ENCODE results near the gene SENP7. TPM values are rescaled to one million over a fixed set of nuclear protein-coding genes. Genes with fewer than 3 reads are reported as not detected.

Gene SENP7
- total and polyA plus RNA-seq, 2 experiments from 2014 or later, result 5.0 to 9.0 TPM

DNA sequence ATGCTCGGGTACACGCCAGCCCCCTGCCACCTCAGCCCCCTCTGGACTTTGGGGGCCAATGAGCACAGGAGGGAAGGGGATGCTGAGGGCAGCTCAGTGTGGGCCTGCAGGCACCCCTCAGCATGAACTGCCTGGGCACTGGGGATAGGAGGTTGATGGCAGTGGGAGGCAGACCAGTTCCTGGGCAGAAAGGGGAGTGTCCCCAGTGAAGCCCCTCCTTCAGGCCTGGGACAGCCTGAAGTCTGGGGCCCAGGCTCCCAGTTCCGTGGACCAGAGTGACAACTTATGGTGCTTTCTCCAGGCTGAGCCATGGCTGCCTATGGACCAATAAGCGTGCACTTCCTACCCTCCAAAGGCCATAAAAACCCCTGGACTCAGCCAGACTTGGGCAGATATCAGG lies 129.4 kb downstream of the SENP7 start (continued):
- TF ChIP-seq, protein P1, sequence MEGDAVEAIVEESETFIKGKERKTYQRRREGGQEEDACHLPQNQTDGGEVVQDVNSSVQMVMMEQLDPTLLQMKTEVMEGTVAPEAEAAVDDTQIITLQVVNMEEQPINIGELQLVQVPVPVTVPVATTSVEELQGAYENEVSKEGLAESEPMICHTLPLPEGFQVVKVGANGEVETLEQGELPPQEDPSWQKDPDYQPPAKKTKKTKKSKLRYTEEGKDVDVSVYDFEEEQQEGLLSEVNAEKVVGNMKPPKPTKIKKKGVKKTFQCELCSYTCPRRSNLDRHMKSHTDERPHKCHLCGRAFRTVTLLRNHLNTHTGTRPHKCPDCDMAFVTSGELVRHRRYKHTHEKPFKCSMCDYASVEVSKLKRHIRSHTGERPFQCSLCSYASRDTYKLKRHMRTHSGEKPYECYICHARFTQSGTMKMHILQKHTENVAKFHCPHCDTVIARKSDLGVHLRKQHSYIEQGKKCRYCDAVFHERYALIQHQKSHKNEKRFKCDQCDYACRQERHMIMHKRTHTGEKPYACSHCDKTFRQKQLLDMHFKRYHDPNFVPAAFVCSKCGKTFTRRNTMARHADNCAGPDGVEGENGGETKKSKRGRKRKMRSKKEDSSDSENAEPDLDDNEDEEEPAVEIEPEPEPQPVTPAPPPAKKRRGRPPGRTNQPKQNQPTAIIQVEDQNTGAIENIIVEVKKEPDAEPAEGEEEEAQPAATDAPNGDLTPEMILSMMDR (conservative IDR thresholded peaks at IDR 0.05; ENCODE audit: low read depth in 2 of 2), result no peak
- TF ChIP-seq, protein P2, sequence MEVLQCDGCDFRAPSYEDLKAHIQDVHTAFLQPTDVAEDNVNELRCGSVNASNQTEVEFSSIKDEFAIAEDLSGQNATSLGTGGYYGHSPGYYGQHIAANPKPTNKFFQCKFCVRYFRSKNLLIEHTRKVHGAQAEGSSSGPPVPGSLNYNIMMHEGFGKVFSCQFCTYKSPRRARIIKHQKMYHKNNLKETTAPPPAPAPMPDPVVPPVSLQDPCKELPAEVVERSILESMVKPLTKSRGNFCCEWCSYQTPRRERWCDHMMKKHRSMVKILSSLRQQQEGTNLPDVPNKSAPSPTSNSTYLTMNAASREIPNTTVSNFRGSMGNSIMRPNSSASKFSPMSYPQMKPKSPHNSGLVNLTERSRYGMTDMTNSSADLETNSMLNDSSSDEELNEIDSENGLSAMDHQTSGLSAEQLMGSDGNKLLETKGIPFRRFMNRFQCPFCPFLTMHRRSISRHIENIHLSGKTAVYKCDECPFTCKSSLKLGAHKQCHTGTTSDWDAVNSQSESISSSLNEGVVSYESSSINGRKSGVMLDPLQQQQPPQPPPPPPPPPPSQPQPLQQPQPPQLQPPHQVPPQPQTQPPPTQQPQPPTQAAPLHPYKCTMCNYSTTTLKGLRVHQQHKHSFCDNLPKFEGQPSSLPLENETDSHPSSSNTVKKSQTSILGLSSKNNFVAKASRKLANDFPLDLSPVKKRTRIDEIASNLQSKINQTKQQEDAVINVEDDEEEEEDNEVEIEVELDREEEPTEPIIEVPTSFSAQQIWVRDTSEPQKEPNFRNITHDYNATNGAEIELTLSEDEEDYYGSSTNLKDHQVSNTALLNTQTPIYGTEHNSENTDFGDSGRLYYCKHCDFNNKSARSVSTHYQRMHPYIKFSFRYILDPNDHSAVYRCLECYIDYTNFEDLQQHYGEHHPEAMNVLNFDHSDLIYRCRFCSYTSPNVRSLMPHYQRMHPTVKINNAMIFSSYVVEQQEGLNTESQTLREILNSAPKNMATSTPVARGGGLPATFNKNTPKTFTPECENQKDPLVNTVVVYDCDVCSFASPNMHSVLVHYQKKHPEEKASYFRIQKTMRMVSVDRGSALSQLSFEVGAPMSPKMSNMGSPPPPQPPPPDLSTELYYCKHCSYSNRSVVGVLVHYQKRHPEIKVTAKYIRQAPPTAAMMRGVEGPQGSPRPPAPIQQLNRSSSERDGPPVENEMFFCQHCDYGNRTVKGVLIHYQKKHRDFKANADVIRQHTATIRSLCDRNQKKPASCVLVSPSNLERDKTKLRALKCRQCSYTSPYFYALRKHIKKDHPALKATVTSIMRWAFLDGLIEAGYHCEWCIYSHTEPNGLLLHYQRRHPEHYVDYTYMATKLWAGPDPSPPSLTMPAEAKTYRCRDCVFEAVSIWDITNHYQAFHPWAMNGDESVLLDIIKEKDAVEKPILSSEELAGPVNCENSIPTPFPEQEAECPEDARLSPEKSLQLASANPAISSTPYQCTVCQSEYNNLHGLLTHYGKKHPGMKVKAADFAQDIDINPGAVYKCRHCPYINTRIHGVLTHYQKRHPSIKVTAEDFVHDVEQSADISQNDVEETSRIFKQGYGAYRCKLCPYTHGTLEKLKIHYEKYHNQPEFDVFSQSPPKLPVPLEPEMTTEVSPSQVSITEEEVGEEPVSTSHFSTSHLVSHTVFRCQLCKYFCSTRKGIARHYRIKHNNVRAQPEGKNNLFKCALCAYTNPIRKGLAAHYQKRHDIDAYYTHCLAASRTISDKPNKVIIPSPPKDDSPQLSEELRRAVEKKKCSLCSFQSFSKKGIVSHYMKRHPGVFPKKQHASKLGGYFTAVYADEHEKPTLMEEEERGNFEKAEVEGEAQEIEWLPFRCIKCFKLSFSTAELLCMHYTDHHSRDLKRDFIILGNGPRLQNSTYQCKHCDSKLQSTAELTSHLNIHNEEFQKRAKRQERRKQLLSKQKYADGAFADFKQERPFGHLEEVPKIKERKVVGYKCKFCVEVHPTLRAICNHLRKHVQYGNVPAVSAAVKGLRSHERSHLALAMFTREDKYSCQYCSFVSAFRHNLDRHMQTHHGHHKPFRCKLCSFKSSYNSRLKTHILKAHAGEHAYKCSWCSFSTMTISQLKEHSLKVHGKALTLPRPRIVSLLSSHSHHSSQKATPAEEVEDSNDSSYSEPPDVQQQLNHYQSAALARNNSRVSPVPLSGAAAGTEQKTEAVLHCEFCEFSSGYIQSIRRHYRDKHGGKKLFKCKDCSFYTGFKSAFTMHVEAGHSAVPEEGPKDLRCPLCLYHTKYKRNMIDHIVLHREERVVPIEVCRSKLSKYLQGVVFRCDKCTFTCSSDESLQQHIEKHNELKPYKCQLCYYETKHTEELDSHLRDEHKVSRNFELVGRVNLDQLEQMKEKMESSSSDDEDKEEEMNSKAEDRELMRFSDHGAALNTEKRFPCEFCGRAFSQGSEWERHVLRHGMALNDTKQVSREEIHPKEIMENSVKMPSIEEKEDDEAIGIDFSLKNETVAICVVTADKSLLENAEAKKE (CRISPR knock-in tag; IDR thresholded peaks at IDR 0.05), result no peak
- no peak for TF ChIP-seq EZH2phosphoT487 (IDR thresholded peaks at IDR 0.05; ENCODE audit: unreplicated experiment)
- TF ChIP-seq ZNF331 (CRISPR knock-in tag; IDR thresholded peaks at IDR 0.05; ENCODE audit: low read depth), result no peak
- TF ChIP-seq STAT1 (IDR thresholded peaks at IDR 0.05; ENCODE audit: unreplicated experiment), result no peak
- no peak for TF ChIP-seq EZH2 (IDR thresholded peaks at IDR 0.05; ENCODE audit: low read depth, unreplicated experiment)

DNA sequence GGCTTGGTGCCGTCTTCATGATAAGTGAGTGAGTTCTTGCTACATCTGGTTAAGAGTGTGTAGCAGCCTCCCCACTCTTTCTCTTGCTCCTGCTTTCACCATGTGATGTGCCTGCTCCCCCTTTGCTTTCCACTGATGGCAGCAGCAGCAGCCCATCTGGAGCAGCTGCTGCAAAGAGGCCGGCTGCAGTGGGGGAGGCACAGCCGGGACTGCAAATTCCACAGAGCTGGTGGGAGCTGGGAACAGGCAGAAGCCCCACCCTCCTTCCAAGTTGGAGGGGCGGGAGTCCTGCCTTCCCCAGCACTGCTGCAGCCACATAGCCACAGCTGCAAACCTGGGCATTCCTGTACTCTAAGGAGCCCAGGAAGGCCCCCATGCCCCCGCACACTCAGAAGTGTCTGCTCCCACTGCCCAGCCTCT lies 129.8 kb downstream of the SENP7 start:
- Histone ChIP-seq H3K36me3 (ENCODE audit: insufficient read depth) (no peaks in the 10 kb centered on the region), H3K27ac (ENCODE audit: low read depth) (no peak overlapping the region), H2AFZ (no peak overlapping the region), H3K9me2 (ENCODE audit: insufficient read depth) (no peaks in the 10 kb centered on the region), H3K79me2 (replicated peaks; ENCODE audit: insufficient read depth) (no peaks in the 10 kb centered on the region), H3F3A (replicated peaks; ENCODE audit: low read depth) (no peaks in the 10 kb centered on the region), H3K4me3 (no peak overlapping the region), H3K27me3 (ENCODE audit: insufficient read depth) (no peaks in the 10 kb centered on the region), H3K4me2 (no peak overlapping the region), H3K4me1 (ENCODE audit: insufficient read depth) (no peaks in the 10 kb centered on the region), H4K20me1 (replicated peaks; ENCODE audit: insufficient read depth) (no peaks in the 10 kb centered on the region)
- peak; percentile 81 for ATAC-seq
- no peak overlapping the region for H3K4me3 Mint-ChIP-seq
- H3K9me3 Mint-ChIP-seq, result peaks cover 2% of the 10 kb centered on the region; the same call in 2 of the 3 replicates
- no peaks in the 10 kb centered on the region for H3K27me3 Mint-ChIP-seq (ENCODE audit: insufficient read depth, low read depth, poor library complexity)
- no peak overlapping the region for H3K27ac Mint-ChIP-seq
- H3K4me1 Mint-ChIP-seq, result no peaks in the 10 kb centered on the region
- no peaks in the 10 kb centered on the region for H3K36me3 Mint-ChIP-seq (ENCODE audit: low read depth)
- peak; percentile 43 for DNase-seq (ENCODE audit: low spot score)
- TF ChIP-seq, protein P2 (CRISPR knock-in tag; IDR thresholded peaks at IDR 0.05), result no peak
- TF ChIP-seq ZNF331 (CRISPR knock-in tag; IDR thresholded peaks at IDR 0.05; ENCODE audit: low read depth) (no peak), STAT1 (IDR thresholded peaks at IDR 0.05; ENCODE audit: unreplicated experiment) (no peak), POLR2AphosphoS5 (IDR thresholded peaks at IDR 0.05; ENCODE audit: low read depth) (no peak)
